ENCODE data around the gene SIDT1. TPM values are rescaled to one million over a fixed set of nuclear protein-coding genes. Genes with fewer than 3 reads are reported as not detected.
A peak's percentile ranks its signal among the peaks of the same experiment; 100 is the strongest.

The SIDT1 gene
- total and polyA plus RNA-seq, 2 donors (not counting 1 experiment from before 2014, with no cell fraction given), result 53.2 to 84.4 TPM

DNA sequence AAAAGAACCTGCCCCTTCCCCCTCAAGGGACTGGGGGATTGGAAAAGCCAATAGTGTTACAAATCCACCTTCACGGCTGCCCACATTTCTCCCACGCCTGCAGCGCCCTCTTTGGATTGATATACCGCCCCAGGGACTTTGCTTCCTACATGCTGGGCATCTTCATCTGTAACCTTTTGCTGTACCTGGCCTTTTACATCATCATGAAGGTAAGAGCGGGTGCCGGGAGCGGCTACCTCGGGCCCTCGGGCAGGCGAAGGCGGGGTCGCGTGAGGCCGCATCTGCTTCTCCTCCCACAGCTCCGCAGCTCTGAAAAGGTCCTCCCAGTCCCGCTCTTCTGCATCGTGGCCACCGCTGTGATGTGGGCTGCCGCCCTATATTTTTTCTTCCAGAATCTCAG lies 91.0 kb downstream of the SIDT1 start:
- WGBS (ENCODE audit: insufficient coverage), result 97% methylated on average over 18 of the region's 19 CpGs
- Histone ChIP-seq H3K9ac (ENCODE audit: low read length) (no peak overlapping the region), H3K4me3 (ENCODE audit: control extremely low read depth in 1 of 5, extremely low read depth in 1 of 5, insufficient read depth in 1 of 5, low read depth in 2 of 5, low read length in 4 of 5) (no peak overlapping the region), H3K27me3 (replicated peaks in 1 of 4; ENCODE audit: control extremely low read depth in 1 of 4, control insufficient read depth in 3 of 4, insufficient read depth in 4 of 4, low read length in 3 of 4) (no peaks in the 10 kb centered on the region), H3K9me3 (ENCODE audit: control extremely low read depth in 1 of 3, control insufficient read depth in 2 of 3, insufficient read depth in 1 of 3, low read length in 2 of 3) (no peaks in the 10 kb centered on the region), H3K4me1 (ENCODE audit: control insufficient read depth in 2 of 2, insufficient read depth in 2 of 2, low read length in 2 of 2) (peaks cover 32 to 38% of the 10 kb centered on the region in 2 donors), H2AFZ (ENCODE audit: insufficient read depth, low read depth, low read length, poor library complexity, severe bottlenecking) (no peak overlapping the region), H3K79me2 (ENCODE audit: control insufficient read depth, insufficient read depth, low read length) (peaks cover 17% of the 10 kb centered on the region), H3K36me3 (replicated peaks in 1 of 2; ENCODE audit: control extremely low read depth in 1 of 2, control insufficient read depth in 1 of 2, extremely low read depth in 1 of 2, insufficient read depth in 2 of 2, low read length in 1 of 2) (peaks cover 8 to 45% of the 10 kb centered on the region in 2 experiments), H4K20me1 (ENCODE audit: control insufficient read depth, insufficient read depth, low read length, poor library complexity, severe bottlenecking) (no peaks in the 10 kb centered on the region), H3K4me2 (replicated peaks; ENCODE audit: low read depth, low read length, poor library complexity, severe bottlenecking) (no peak overlapping the region), H3K27ac (ENCODE audit: low read length in 2 of 2) (no peak overlapping the region)
- ATAC-seq (ENCODE audit: low read depth) (no peak), DNase-seq (no peak)
- CTCF ChIA-PET, result interaction anchor here (1.3 to 1.4 kb wide), 2 partner anchors 16 to 130 kb away, joined by 3 to 4 read pairs; no protein-coding TSS in a partner anchor
- Mint-ChIP-seq H3K4me3 (no peak overlapping the region), H3K27ac (no peak overlapping the region), H3K27me3 (no peaks in the 10 kb centered on the region), H3K9me3 (ENCODE audit: insufficient read depth) (no peaks in the 10 kb centered on the region), H3K4me1 (peaks cover 52% of the 10 kb centered on the region)
- intact Hi-C loops (cut with micrococcal nuclease), result loop anchor here (10.0 kb wide), 1 partner anchor 489 kb away; no protein-coding TSS in a partner anchor
- TF ChIP-seq EZH2 (IDR thresholded peaks at IDR 0.05; ENCODE audit: borderline replicate concordance, insufficient read depth, low read depth, low read length, poor library complexity, severe bottlenecking), result no peak
- no peak for TF ChIP-seq CTCF (IDR thresholded peaks at IDR 0.05)
- POLR2A ChIA-PET, result no interaction called here

GRCh38 chr3:113623811-113624210 lies 91.5 kb downstream of the SIDT1 start:
- 100% methylated on average over 2 of the region's 7 CpGs for WGBS (ENCODE audit: insufficient coverage)

More at GRCh38 chr3:113623811-113624210, 91.5 kb downstream of the SIDT1 start:
- H3K9ac ChIP-seq (ENCODE audit: low read length), result no peak overlapping the region
- H3K27ac ChIP-seq (ENCODE audit: low read length in 2 of 2), result peak overlapping the region in 1 of 2 donors; percentile 7
- no peaks in the 10 kb centered on the region for H4K20me1 ChIP-seq (ENCODE audit: control insufficient read depth, insufficient read depth, low read length, poor library complexity, severe bottlenecking)
- intact Hi-C loops (cut with micrococcal nuclease), result loop anchor here (10.0 kb wide), 1 partner anchor 489 kb away; no protein-coding TSS in a partner anchor
- Mint-ChIP-seq H3K4me3 (no peak overlapping the region), H3K9me3 (ENCODE audit: insufficient read depth) (no peaks in the 10 kb centered on the region), H3K4me1 (peaks cover 56% of the 10 kb centered on the region), H3K27me3 (no peaks in the 10 kb centered on the region), H3K27ac (peak overlapping the region; percentile 38)
- POLR2A ChIA-PET, result no interaction called here
- peaks cover 13 to 48% of the 10 kb centered on the region in 2 experiments for H3K36me3 ChIP-seq (replicated peaks in 1 of 2; ENCODE audit: control extremely low read depth in 1 of 2, control insufficient read depth in 1 of 2, extremely low read depth in 1 of 2, insufficient read depth in 2 of 2, low read length in 1 of 2)
- TF ChIP-seq EZH2 (IDR thresholded peaks at IDR 0.05; ENCODE audit: borderline replicate concordance, insufficient read depth, low read depth, low read length, poor library complexity, severe bottlenecking) (no peak), CTCF (IDR thresholded peaks at IDR 0.05) (no peak)
- ATAC-seq (ENCODE audit: low read depth) (no peak), DNase-seq (no peak)
- no peak overlapping the region for H3K4me2 ChIP-seq (replicated peaks; ENCODE audit: low read depth, low read length, poor library complexity, severe bottlenecking)
- H3K79me2 ChIP-seq (ENCODE audit: control insufficient read depth, insufficient read depth, low read length), result peaks cover 21% of the 10 kb centered on the region
- H2AFZ ChIP-seq (ENCODE audit: insufficient read depth, low read depth, low read length, poor library complexity, severe bottlenecking), result no peak overlapping the region
- no peak overlapping the region for H3K4me3 ChIP-seq (ENCODE audit: control extremely low read depth in 1 of 5, extremely low read depth in 1 of 5, insufficient read depth in 1 of 5, low read depth in 2 of 5, low read length in 4 of 5)
- H3K9me3 ChIP-seq (ENCODE audit: control extremely low read depth in 1 of 3, control insufficient read depth in 2 of 3, insufficient read depth in 1 of 3, low read length in 2 of 3), result no peaks in the 10 kb centered on the region
- no peaks in the 10 kb centered on the region for H3K27me3 ChIP-seq (replicated peaks in 1 of 4; ENCODE audit: control extremely low read depth in 1 of 4, control insufficient read depth in 3 of 4, insufficient read depth in 4 of 4, low read length in 3 of 4)
- CTCF ChIA-PET, result no interaction called here
- H3K4me1 ChIP-seq (ENCODE audit: control insufficient read depth in 2 of 2, insufficient read depth in 2 of 2, low read length in 2 of 2), result peaks cover 35 to 38% of the 10 kb centered on the region in 2 donors
